Activated T-cell treated with anti-CD3 and anti-CD28 coated beads, Interleukin-2, amount 50 U/mL, for 4 hours (primary cell): ENCODE results near the gene DKKL1. TPM values are rescaled to one million over a fixed set of nuclear protein-coding genes. Genes with fewer than 3 reads are reported as not detected.

Source experiments
- ATAC-seq, 2 donors: fragments of 200-7000 bp; cut with Tn5 transposase; one replicate each; pipeline ENCODE4 v1.10.0; 2021
- DNase-seq: peaks from one replicate; pipeline ENCODE4 v3.0.0-alpha.2; 2020
- H3K27me3 Mint-ChIP-seq: one replicate; pipeline ENCODE4 v1.8.0; 2021; ENCODE audit warnings: low read depth, mixed read lengths
- H3K36me3 Mint-ChIP-seq: one replicate; pipeline ENCODE4 v1.8.0; 2022; ENCODE audit warnings: mixed read lengths; ENCODE audit not compliant: insufficient read depth
- H3K4me1 Mint-ChIP-seq: one replicate; pipeline ENCODE4 v1.8.0; 2021; ENCODE audit warnings: low read depth, mixed read lengths
- H3K4me3 Mint-ChIP-seq: one replicate; pipeline ENCODE4 v1.8.0; 2021; ENCODE audit warnings: mild to moderate bottlenecking, moderate library complexity, mixed read lengths
- H3K9me3 Mint-ChIP-seq: one replicate; pipeline ENCODE4 v1.8.0; 2021; ENCODE audit warnings: mixed read lengths
- total RNA-seq, 3 donors: library from RNA; stranded (reverse); gene quantifications; one replicate each; pipeline ENCODE4 v1.2.1, GENCODE V29; 2021

Gene DKKL1
- total RNA-seq, 3 donors from 2014 or later = not detected

DNA sequence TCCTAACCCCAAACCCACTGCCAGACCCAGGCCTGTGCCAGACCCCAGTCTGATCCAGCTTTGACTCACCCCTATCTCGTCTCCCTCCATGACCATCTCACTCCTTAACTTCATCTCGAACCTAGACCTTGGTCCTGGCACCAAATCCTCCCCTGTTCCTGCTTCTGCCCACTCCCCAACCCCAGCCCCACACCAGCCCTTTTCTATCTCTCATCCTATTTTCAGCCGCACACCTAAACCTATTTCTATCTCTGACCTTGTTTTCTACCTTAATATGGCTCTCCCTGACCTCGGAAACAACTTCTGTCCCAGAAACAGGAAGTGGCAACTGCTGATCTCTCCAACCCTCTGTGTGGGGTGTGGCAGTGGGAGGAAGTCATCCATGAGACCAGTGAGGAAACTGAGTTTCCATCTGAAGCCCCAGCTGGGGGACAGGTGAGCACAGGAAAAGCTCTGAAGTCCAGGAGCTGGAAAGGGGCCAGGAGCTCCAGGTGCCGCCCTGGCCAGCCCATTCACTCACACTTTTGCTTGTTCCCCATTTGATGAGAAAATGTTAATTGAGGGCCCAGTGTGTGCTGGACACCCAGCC is 45.9 kb downstream of the DKKL1 start:
- Mint-ChIP-seq H3K9me3 (no peaks in the 10 kb centered on the region), H3K36me3 (no peaks in the 10 kb centered on the region), H3K4me3 (peak overlapping the region; percentile 65), H3K27me3 (no peaks in the 10 kb centered on the region), H3K4me1 (peaks cover 57% of the 10 kb centered on the region)
- ATAC-seq (peak; percentile 27 to 44), DNase-seq (no peak)

DNA sequence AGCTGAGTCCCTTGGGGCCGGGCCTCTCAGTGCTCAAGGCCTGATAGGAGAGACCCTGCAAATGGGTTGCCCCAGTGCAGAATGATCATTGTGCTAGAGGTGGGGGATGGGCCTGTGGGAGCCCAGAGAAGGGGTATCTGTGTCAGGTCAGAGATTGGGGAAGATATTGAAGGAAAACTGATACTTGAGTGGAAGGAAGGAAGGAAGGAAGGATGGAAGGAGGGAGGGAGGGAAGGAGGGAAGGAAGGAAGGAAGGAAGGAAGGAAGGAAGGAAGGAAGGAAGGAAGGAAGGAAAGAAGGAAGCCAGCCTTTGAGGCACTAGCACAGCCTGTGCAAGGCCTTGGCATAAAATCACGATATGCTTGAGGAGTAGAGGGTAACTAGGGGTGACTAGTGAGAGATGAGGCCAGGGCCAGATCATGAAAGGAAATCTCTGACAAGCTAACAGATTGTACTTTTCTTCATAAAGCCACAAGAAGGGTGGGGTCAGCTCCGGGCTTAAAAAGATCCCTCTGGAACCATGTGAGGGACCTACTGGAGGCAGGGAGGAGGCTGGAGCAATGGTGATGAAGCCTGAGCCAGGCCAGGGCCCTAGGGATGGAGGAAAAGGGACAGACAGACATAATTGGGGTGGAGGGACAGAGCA is 48.1 kb downstream of the DKKL1 start:
- no peak for DNase-seq
- H3K27me3 Mint-ChIP-seq = peaks cover 5% of the 10 kb centered on the region
- peaks cover 52% of the 10 kb centered on the region for H3K4me1 Mint-ChIP-seq
- H3K36me3 Mint-ChIP-seq = no peaks in the 10 kb centered on the region
- no peak for ATAC-seq
- no peaks in the 10 kb centered on the region for H3K9me3 Mint-ChIP-seq
- H3K4me3 Mint-ChIP-seq = peak overlapping the region; percentile 33

GRCh38 chr19:49413348-49413747 is 49.7 kb downstream of the DKKL1 start:
- Mint-ChIP-seq H3K4me3 (no peak overlapping the region), H3K27me3 (peaks cover 13% of the 10 kb centered on the region), H3K9me3 (no peaks in the 10 kb centered on the region), H3K36me3 (no peaks in the 10 kb centered on the region), H3K4me1 (peaks cover 40% of the 10 kb centered on the region)
- DNase-seq (no peak), ATAC-seq (no peak)

GRCh38 chr19:49414256-49414655 is 50.6 kb downstream of the DKKL1 start:
- no peaks in the 10 kb centered on the region for H3K9me3 Mint-ChIP-seq
- no peak for DNase-seq
- peaks cover 19% of the 10 kb centered on the region for H3K27me3 Mint-ChIP-seq
- no peak for ATAC-seq
- H3K36me3 Mint-ChIP-seq = no peaks in the 10 kb centered on the region
- H3K4me1 Mint-ChIP-seq = peaks cover 30% of the 10 kb centered on the region
- no peak overlapping the region for H3K4me3 Mint-ChIP-seq

DNA sequence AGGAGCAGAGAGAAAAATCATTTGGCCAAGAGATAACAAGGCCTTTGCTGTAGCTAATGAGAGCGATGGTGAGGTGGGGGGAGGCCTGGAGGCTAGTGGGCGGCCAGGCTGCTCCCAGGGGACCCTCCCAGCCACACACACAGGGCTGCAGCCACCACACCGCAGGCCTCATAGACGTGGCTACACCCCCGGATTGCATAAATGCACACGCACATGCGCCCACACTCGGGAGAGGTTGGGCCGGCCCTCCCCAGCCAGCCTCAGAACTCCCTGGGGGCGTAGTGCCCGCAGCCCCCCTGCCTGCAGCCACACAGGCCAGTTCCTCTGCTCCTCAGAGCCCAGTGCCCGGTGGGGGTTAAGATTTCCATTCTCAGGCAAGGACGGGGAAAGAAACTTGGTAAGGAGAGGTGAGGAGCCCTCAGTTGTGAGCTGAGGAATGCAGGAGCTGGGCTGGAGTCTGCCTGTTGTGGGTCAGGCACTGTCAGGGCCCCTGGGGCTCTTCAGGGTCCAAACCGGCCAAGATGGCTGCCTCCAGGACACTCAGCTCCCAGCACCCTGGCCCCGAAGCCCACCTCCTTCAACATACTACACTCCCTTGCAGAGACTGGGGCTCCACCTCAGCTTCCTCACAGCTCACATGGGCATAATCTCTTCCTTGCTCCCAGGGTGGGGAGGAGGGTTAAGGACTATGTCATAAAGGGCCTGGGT is 51.6 kb downstream of the DKKL1 start:
- H3K4me1 Mint-ChIP-seq = peaks cover 20% of the 10 kb centered on the region
- H3K36me3 Mint-ChIP-seq = no peaks in the 10 kb centered on the region
- DNase-seq (no peak), ATAC-seq (no peak)
- H3K9me3 Mint-ChIP-seq = no peaks in the 10 kb centered on the region
- peaks cover 28% of the 10 kb centered on the region for H3K27me3 Mint-ChIP-seq
- no peak overlapping the region for H3K4me3 Mint-ChIP-seq

- Mint-ChIP-seq H3K36me3 (no peaks in the 10 kb centered on the region), H3K4me3 (no peak overlapping the region), H3K27me3 (peaks cover 33% of the 10 kb centered on the region), H3K4me1 (peaks cover 19% of the 10 kb centered on the region), H3K9me3 (no peaks in the 10 kb centered on the region)
- DNase-seq (no peak), ATAC-seq (no peak)
Measured at GRCh38 chr19:49415810-49416200, 52.1 kb downstream of the DKKL1 start.

GRCh38 chr19:49417088-49417487 is 53.4 kb downstream of the DKKL1 start:
- peaks cover 45% of the 10 kb centered on the region for H3K27me3 Mint-ChIP-seq
- H3K9me3 Mint-ChIP-seq = no peaks in the 10 kb centered on the region
- no peaks in the 10 kb centered on the region for H3K36me3 Mint-ChIP-seq
- DNase-seq (no peak), ATAC-seq (no peak)
- H3K4me3 Mint-ChIP-seq = no peak overlapping the region
- H3K4me1 Mint-ChIP-seq = peaks cover 17% of the 10 kb centered on the region

DNA sequence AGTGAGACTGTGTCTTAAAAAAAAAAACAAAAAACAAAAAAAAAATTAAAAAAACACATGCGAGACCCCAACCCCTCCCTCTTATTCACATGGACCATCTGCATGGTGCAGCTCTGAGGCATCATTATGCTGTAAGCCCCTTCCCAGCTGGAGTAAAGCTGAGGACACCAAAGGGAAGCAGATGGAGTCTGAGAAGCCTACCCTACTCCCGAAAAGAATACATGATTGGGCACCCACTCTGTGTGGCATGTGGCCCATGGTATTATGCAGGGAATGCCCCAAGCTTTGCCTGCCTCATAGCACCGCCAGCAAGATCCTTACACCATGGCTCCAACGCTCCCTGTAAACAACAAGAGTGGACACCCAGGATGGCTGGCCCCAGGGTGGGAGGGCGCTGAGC is 54.8 kb downstream of the DKKL1 start:
- Mint-ChIP-seq H3K4me1 (peaks cover 20% of the 10 kb centered on the region), H3K36me3 (no peaks in the 10 kb centered on the region), H3K4me3 (no peak overlapping the region), H3K9me3 (no peaks in the 10 kb centered on the region), H3K27me3 (peaks cover 53% of the 10 kb centered on the region)
- ATAC-seq (no peak), DNase-seq (no peak)

DNA sequence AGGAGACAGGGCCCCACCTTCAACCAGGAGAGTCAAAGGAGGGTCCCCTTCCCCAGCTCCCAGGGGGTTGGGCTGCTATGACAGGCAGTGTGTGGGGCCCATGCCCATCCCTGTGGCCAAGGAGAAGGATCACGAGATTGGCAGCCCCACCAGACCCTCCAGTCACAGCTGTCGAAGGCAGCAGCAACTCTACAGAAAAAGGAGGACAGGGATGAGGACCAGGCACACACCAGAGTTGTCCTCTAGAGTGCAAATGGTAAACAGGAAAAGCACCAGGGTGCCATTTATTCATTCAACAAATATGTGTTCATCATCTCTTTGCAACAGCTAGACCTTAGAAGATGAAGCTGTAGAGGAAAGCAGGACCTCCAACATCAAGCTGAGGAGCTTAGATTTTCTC is 55.5 kb downstream of the DKKL1 start:
- Mint-ChIP-seq H3K4me3 (no peak overlapping the region), H3K27me3 (peaks cover 59% of the 10 kb centered on the region), H3K9me3 (no peaks in the 10 kb centered on the region), H3K4me1 (peaks cover 26% of the 10 kb centered on the region), H3K36me3 (no peaks in the 10 kb centered on the region)
- ATAC-seq (no peak), DNase-seq (no peak)

GRCh38 chr19:49420227-49420626 is 56.5 kb downstream of the DKKL1 start:
- peaks cover 67% of the 10 kb centered on the region for H3K27me3 Mint-ChIP-seq
- no peak for DNase-seq

GRCh38 chr19:49421039-49421877 is 57.6 kb downstream of the DKKL1 start:
- peaks cover 75% of the 10 kb centered on the region for H3K27me3 Mint-ChIP-seq
- H3K4me1 Mint-ChIP-seq = peaks cover 34% of the 10 kb centered on the region
- no peak for DNase-seq
- H3K4me3 Mint-ChIP-seq = no peak overlapping the region
- ATAC-seq = peak in 1 of 2 donors; percentile 53
- no peaks in the 10 kb centered on the region for H3K9me3 Mint-ChIP-seq
- H3K36me3 Mint-ChIP-seq = no peaks in the 10 kb centered on the region

More at GRCh38 chr19:49420227-49420626, 56.5 kb downstream of the DKKL1 start:
- Mint-ChIP-seq H3K4me3 (no peak overlapping the region), H3K9me3 (no peaks in the 10 kb centered on the region), H3K4me1 (peaks cover 32% of the 10 kb centered on the region), H3K36me3 (no peaks in the 10 kb centered on the region)
- ATAC-seq = no peak

DNA sequence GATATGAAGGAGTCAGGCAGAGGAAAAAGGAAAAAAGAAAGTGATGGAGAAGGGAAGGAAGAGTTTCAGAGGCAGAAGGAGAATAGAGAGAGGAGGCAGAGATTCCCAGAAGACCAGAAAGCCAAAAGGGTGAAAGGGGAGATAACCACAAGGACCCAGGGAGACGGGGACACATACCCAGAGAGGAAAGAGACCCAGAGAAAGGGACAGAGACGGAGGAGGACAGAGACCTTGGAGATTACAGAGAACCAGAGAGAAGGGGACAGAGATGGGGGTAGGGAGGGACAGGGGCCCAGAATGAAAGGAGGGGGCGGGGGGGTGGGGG is 58.2 kb downstream of the DKKL1 start:
- DNase-seq (no peak), ATAC-seq (no peak)
- H3K4me1 Mint-ChIP-seq = peaks cover 40% of the 10 kb centered on the region
- H3K27me3 Mint-ChIP-seq = peaks cover 78% of the 10 kb centered on the region
- H3K36me3 Mint-ChIP-seq = no peaks in the 10 kb centered on the region
- H3K4me3 Mint-ChIP-seq = no peak overlapping the region
- no peaks in the 10 kb centered on the region for H3K9me3 Mint-ChIP-seq

- Mint-ChIP-seq H3K27me3 (peaks cover 79% of the 10 kb centered on the region), H3K9me3 (no peaks in the 10 kb centered on the region), H3K4me1 (peaks cover 44% of the 10 kb centered on the region), H3K4me3 (peak overlapping the region; percentile 73), H3K36me3 (no peaks in the 10 kb centered on the region)
- DNase-seq (no peak), ATAC-seq (peak; percentile 42)
Measured at GRCh38 chr19:49422407-49423070, 58.9 kb downstream of the DKKL1 start.
